NB4 (cell line): ENCODE data around the gene CERS3.

Experiments used
- CTCF ChIP-seq: IDR thresholded peaks from one replicate; pipeline ENCODE4 v1.5.1; 2012; ENCODE audit warnings: low read depth, low read length
- MAX ChIP-seq: IDR thresholded peaks from 2 replicates; pipeline ENCODE4 v1.6.1; 2011; ENCODE audit warnings: low read depth, low read length
- MYC ChIP-seq: IDR thresholded peaks from 2 replicates; pipeline ENCODE4 v1.6.1; 2011; ENCODE audit warnings: low read depth, low read length
- POLR2A ChIP-seq: IDR thresholded peaks from 2 replicates; pipeline ENCODE4 v1.6.1; 2011; ENCODE audit warnings: mild to moderate bottlenecking; ENCODE audit not compliant: insufficient read length; ENCODE audit errors: extremely low read depth

- TF ChIP-seq POLR2A (no peak), CTCF (no peak), MAX (no peak), MYC (no peak)
Observed at GRCh38 chr15:100501117-100501516, 27.6 kb downstream of the CERS3 start.
